Stomach (tissue), 4 donors: ENCODE data around the gene C20orf202.

Source experiments
- CTCF ChIP-seq, 7 experiments: fragments of 450-650 bp in 4 of 7; fragments of 200-600 bp in 3 of 7; sonication (generic) in 3 of 7; IDR thresholded peaks; one replicate each; pipeline ENCODE4 v1.5.1; 2016 to 2019; ENCODE audit warnings: antibody characterized with exemption in 7 of 7, control low read depth in 2 of 7, mild to moderate bottlenecking in 1 of 7
- POLR2A ChIP-seq, 4 donors: fragments of 450-650 bp; IDR thresholded peaks; one replicate each; pipeline ENCODE4 v1.6.1; 2016; ENCODE audit warnings: antibody characterized with exemption in 4 of 4, control low read depth in 2 of 4, mild to moderate bottlenecking in 1 of 4, moderate library complexity in 1 of 4

- TF ChIP-seq CTCF (IDR thresholded peaks at IDR 0.05) (no peak), POLR2A (IDR thresholded peaks at IDR 0.05) (no peak)
Measured at GRCh38 chr20:1209447-1210387, 6.5 kb downstream of the C20orf202 start.
